ENCODE results near the gene KIAA0232. TPM values are rescaled to one million over a fixed set of nuclear protein-coding genes. Genes with fewer than 3 reads are reported as not detected.
A peak's percentile ranks its signal among the peaks of the same experiment; 100 is the strongest.

Gene KIAA0232
- total and polyA plus RNA-seq, 9 of the 15 experiments (the other 6 are each of a cell fraction or from before 2014, with no cell fraction given): 3.5 to 17.4 (median 13.0) TPM

DNA sequence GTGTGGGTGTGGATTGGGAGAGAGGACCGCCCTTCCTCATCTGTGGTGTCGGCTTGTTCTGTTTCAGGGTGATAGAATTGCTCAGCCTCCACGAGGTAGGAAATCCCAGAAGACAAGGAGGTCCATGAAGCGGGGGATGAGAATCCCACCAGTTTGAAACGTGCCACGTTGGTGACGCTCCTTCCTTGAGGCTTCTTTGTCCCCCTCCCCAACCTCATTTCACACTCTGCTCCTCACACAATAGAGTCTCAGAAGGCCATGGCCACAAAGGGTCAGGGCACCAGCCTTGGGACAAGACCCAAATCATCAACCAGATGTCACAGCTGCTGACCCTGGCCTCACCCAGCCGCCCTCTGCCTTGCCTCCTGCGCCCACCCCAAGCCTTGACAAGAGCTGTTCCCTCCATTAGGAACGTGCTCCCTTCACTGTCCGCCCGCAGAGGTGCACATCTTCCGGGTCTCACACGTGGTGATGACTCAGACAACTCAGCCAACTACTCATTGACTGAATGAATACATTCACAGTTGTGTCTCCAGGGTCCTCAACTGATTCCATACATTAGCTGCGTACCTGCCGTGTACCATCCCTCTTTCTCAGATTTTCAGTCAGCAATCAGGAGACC is 48.3 kb upstream of the KIAA0232 start (continued):
- TF ChIP-seq SIN3B (IDR thresholded peaks at IDR 0.05; ENCODE audit: low read depth) (no peak), ASH1L (IDR thresholded peaks at IDR 0.05; ENCODE audit: borderline replicate concordance, low read depth, partially characterized antibody) (peak; percentile 15), MCM2 (IDR thresholded peaks at IDR 0.05; ENCODE audit: low read depth) (no peak), RBFOX2 (IDR thresholded peaks at IDR 0.05; ENCODE audit: low read depth, low read length) (no peak), KDM1A (IDR thresholded peaks at IDR 0.05) (0 out of 4 replicates have a peak, but pooled peaks of 1 of the 2 experiments have one; percentile 3), ZNF584 (CRISPR knock-in tag; IDR thresholded peaks at IDR 0.05; ENCODE audit: low read depth) (peak; percentile 77; the same call in 1 of the 2 replicates), ZNF263 (CRISPR knock-in tag; IDR thresholded peaks at IDR 0.05; ENCODE audit: borderline replicate concordance) (peak; percentile 87), ZNF76 (CRISPR knock-in tag; IDR thresholded peaks at IDR 0.05; ENCODE audit: borderline replicate concordance) (no peak), GTF2F1 (IDR thresholded peaks at IDR 0.05; ENCODE audit: low read depth, low read length) (no peak), GATAD2B (IDR thresholded peaks at IDR 0.05; ENCODE audit: borderline replicate concordance) (no peak), SUPT5H (IDR thresholded peaks at IDR 0.05) (no peak), NFRKB (IDR thresholded peaks at IDR 0.05; ENCODE audit: low read depth) (0 out of 2 replicates have a peak, but pooled peaks have one; percentile 66), PRMT5 (CRISPR knock-in tag; IDR thresholded peaks at IDR 0.05) (no peak), ZNF57 (CRISPR knock-in tag; IDR thresholded peaks at IDR 0.05) (no peak), ZNF143 (CRISPR knock-in tag; IDR thresholded peaks at IDR 0.05) (no peak), TCF7 (IDR thresholded peaks at IDR 0.05; ENCODE audit: borderline replicate concordance) (no peak)
- TF ChIP-seq, protein P1, sequence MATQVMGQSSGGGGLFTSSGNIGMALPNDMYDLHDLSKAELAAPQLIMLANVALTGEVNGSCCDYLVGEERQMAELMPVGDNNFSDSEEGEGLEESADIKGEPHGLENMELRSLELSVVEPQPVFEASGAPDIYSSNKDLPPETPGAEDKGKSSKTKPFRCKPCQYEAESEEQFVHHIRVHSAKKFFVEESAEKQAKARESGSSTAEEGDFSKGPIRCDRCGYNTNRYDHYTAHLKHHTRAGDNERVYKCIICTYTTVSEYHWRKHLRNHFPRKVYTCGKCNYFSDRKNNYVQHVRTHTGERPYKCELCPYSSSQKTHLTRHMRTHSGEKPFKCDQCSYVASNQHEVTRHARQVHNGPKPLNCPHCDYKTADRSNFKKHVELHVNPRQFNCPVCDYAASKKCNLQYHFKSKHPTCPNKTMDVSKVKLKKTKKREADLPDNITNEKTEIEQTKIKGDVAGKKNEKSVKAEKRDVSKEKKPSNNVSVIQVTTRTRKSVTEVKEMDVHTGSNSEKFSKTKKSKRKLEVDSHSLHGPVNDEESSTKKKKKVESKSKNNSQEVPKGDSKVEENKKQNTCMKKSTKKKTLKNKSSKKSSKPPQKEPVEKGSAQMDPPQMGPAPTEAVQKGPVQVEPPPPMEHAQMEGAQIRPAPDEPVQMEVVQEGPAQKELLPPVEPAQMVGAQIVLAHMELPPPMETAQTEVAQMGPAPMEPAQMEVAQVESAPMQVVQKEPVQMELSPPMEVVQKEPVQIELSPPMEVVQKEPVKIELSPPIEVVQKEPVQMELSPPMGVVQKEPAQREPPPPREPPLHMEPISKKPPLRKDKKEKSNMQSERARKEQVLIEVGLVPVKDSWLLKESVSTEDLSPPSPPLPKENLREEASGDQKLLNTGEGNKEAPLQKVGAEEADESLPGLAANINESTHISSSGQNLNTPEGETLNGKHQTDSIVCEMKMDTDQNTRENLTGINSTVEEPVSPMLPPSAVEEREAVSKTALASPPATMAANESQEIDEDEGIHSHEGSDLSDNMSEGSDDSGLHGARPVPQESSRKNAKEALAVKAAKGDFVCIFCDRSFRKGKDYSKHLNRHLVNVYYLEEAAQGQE (IDR thresholded peaks at IDR 0.05; ENCODE audit: borderline replicate concordance): no peak
- TF ChIP-seq, protein P1 (CRISPR knock-in tag; IDR thresholded peaks at IDR 0.05; ENCODE audit: low read depth): no peak
- TF ChIP-seq, protein P2, sequence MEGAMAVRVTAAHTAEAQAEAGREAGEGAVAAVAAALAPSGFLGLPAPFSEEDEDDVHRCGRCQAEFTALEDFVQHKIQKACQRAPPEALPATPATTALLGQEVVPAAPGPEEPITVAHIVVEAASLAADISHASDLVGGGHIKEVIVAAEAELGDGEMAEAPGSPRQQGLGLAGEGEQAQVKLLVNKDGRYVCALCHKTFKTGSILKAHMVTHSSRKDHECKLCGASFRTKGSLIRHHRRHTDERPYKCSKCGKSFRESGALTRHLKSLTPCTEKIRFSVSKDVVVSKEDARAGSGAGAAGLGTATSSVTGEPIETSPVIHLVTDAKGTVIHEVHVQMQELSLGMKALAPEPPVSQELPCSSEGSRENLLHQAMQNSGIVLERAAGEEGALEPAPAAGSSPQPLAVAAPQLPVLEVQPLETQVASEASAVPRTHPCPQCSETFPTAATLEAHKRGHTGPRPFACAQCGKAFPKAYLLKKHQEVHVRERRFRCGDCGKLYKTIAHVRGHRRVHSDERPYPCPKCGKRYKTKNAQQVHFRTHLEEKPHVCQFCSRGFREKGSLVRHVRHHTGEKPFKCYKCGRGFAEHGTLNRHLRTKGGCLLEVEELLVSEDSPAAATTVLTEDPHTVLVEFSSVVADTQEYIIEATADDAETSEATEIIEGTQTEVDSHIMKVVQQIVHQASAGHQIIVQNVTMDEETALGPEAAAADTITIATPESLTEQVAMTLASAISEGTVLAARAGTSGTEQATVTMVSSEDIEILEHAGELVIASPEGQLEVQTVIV (CRISPR knock-in tag; IDR thresholded peaks at IDR 0.05; ENCODE audit: borderline replicate concordance): no peak

Measured in K562 (cell line).